HG02840 (cell line): Measurements from ENCODE around the gene PIGU.

Experiments used
- ATAC-seq: cut with Tn5 transposase; IDR thresholded peaks from one replicate; pipeline ENCODE4 v1.9.1; 2021; ENCODE audit warnings: mild to moderate bottlenecking, moderate library complexity, moderate number of reproducible peaks; ENCODE audit not compliant: unreplicated experiment, low FRiP score

Gene PIGU

GRCh38 chr20:34708621-34709043, 31.7 kb upstream of the PIGU start:
- peak; percentile 9 for ATAC-seq

GRCh38 chr20:34706912-34707784, 30.3 kb upstream of the PIGU start:
- no peak for ATAC-seq

GRCh38 chr20:34706302-34706875, 29.5 kb upstream of the PIGU start:
- no peak for ATAC-seq

- ATAC-seq, result no peak
Observed at GRCh38 chr20:34705397-34706301, 28.8 kb upstream of the PIGU start.

GRCh38 chr20:34705008-34705396, 28.1 kb upstream of the PIGU start:
- ATAC-seq, result no peak

- ATAC-seq, result peak; percentile 62
Observed at GRCh38 chr20:34704177-34705007, 27.5 kb upstream of the PIGU start, which contains the start of gene TP53INP2. Gene TP53INP2, plus strand, starts transcription at chr20:34704344. Its CDS starts 4,396 bp downstream, at chr20:34708740.

GRCh38 chr20:34703424-34704176, 26.7 kb upstream of the PIGU start:
- ATAC-seq, result no peak

GRCh38 chr20:34703061-34703423, 26.1 kb upstream of the PIGU start:
- ATAC-seq, result no peak

GRCh38 chr20:34701405-34702085, 24.7 kb upstream of the PIGU start:
- ATAC-seq, result no peak

- ATAC-seq, result no peak
Observed at GRCh38 chr20:34693414-34693813, 16.5 kb upstream of the PIGU start.

- ATAC-seq, result no peak
Observed at GRCh38 chr20:34691838-34692237, 14.9 kb upstream of the PIGU start.

GRCh38 chr20:34689486-34689885, 12.6 kb upstream of the PIGU start:
- no peak for ATAC-seq

GRCh38 chr20:34683667-34684066, 6.8 kb upstream of the PIGU start:
- ATAC-seq, result no peak

GRCh38 chr20:34680586-34681175, 3.8 kb upstream of the PIGU start:
- no peak for ATAC-seq

GRCh38 chr20:34675993-34676641, 775 bp downstream of the PIGU start:
- ATAC-seq, result no peak

- no peak for ATAC-seq
Observed at GRCh38 chr20:34675561-34675960, 1.3 kb downstream of the PIGU start.

- ATAC-seq, result no peak
Observed at GRCh38 chr20:34673412-34673811, 3.5 kb downstream of the PIGU start.

- ATAC-seq, result no peak
Observed at GRCh38 chr20:34669094-34669493, 7.8 kb downstream of the PIGU start.
